ENCODE measurements around the gene OXSR1.
A peak's percentile ranks its signal among the peaks of the same experiment; 100 is the strongest.

OXSR1 gene

GRCh38 chr3:38141952-38142273, 23.4 kb upstream of the OXSR1 start:
- peaks cover 11% of the 10 kb centered on the region for H3K9me3 ChIP-seq (ENCODE audit: insufficient read depth, low read length)
- TF ChIP-seq EZH2phosphoT487 (IDR thresholded peaks at IDR 0.05; ENCODE audit: low read depth) (no peak), CTCF (IDR thresholded peaks at IDR 0.05; ENCODE audit: low read depth, low read length) (no peak)
- peaks cover 32% of the 10 kb centered on the region for H3K79me2 ChIP-seq (ENCODE audit: low read length)
- no peak overlapping the region for H3K4me3 ChIP-seq (ENCODE audit: low read length)
- no peak overlapping the region for H3K4me2 ChIP-seq (ENCODE audit: low read length)
- no peak overlapping the region for H3K27ac ChIP-seq (ENCODE audit: low read length)
- H3K9ac ChIP-seq (ENCODE audit: low read length): no peak overlapping the region
- no peak overlapping the region for H2AFZ ChIP-seq (ENCODE audit: low read depth, low read length)
- H3K36me3 ChIP-seq (replicated peaks; ENCODE audit: low read depth, low read length): peaks cover 43% of the 10 kb centered on the region
- peaks cover 35% of the 10 kb centered on the region for H3K4me1 ChIP-seq (ENCODE audit: low read length)
- no peaks in the 10 kb centered on the region for H3K27me3 ChIP-seq (ENCODE audit: low read depth, low read length)
- no peaks in the 10 kb centered on the region for H4K20me1 ChIP-seq (ENCODE audit: insufficient read depth, low read length)

DNA sequence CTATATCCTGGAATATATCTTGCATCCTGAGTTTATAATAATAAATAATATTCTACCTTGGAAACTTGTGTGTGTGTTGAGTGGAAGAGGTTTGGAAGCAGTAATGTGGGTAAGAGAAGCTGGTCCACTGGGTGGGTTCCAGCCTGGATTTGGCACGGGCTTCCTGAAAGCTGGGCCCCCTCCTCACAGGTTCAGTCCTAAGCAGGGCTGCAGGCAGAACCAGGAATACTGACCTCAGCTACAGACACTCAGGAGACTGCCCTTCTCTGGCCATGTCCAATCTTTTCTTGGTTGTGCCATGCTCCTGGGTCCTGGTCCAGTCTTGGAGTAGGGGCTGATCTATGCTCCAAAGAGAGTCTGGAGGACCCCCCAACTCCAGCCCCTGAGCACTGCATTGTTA, 22.4 kb upstream of the OXSR1 start:
- Histone ChIP-seq H2AFZ (ENCODE audit: low read depth, low read length) (no peak overlapping the region), H3K9me3 (ENCODE audit: insufficient read depth, low read length) (peaks cover 21% of the 10 kb centered on the region), H3K4me3 (ENCODE audit: low read length) (no peak overlapping the region), H3K4me1 (ENCODE audit: low read length) (peaks cover 36% of the 10 kb centered on the region), H3K9ac (ENCODE audit: low read length) (no peak overlapping the region), H3K36me3 (replicated peaks; ENCODE audit: low read depth, low read length) (peaks cover 43% of the 10 kb centered on the region), H3K27ac (ENCODE audit: low read length) (no peak overlapping the region), H3K79me2 (ENCODE audit: low read length) (peaks cover 29% of the 10 kb centered on the region), H4K20me1 (ENCODE audit: insufficient read depth, low read length) (no peaks in the 10 kb centered on the region), H3K27me3 (ENCODE audit: low read depth, low read length) (no peaks in the 10 kb centered on the region), H3K4me2 (ENCODE audit: low read length) (no peak overlapping the region)
- TF ChIP-seq CTCF (IDR thresholded peaks at IDR 0.05; ENCODE audit: low read depth, low read length) (no peak), EZH2phosphoT487 (IDR thresholded peaks at IDR 0.05; ENCODE audit: low read depth) (no peak)

DNA sequence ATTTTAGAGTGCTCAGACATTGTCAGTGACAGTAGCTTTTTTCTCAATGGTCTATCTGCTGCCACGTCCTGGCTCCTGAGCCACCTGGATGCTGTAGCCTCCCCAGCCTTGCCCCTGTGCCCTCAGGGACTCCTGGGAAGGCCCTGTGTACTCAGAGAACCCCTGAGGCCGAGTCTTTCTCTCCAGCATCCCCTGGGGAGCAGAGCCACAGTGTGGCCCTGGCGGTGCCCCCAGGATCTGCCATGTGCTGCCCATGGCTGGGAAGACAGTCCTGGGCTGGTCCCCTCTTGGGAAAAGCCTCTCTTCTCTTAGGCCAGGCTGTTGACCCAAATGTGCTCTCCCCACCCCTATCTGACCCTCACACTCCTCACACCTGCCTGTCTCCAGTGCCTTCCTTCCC, 21.8 kb upstream of the OXSR1 start:
- Histone ChIP-seq H3K4me3 (ENCODE audit: low read length) (peak overlapping the region; percentile 41), H3K4me1 (ENCODE audit: low read length) (peaks cover 37% of the 10 kb centered on the region), H3K4me2 (ENCODE audit: low read length) (peak overlapping the region; percentile 75), H3K36me3 (replicated peaks; ENCODE audit: low read depth, low read length) (peaks cover 43% of the 10 kb centered on the region), H3K27ac (ENCODE audit: low read length) (peak overlapping the region; percentile 22), H3K79me2 (ENCODE audit: low read length) (peaks cover 24% of the 10 kb centered on the region), H3K9me3 (ENCODE audit: insufficient read depth, low read length) (peaks cover 21% of the 10 kb centered on the region), H4K20me1 (ENCODE audit: insufficient read depth, low read length) (no peaks in the 10 kb centered on the region), H2AFZ (ENCODE audit: low read depth, low read length) (no peak overlapping the region), H3K9ac (ENCODE audit: low read length) (peak overlapping the region; percentile 12; the same call in 1 of the 2 replicates), H3K27me3 (ENCODE audit: low read depth, low read length) (no peaks in the 10 kb centered on the region)
- no peak for TF ChIP-seq EZH2phosphoT487 (IDR thresholded peaks at IDR 0.05; ENCODE audit: low read depth)

DNA sequence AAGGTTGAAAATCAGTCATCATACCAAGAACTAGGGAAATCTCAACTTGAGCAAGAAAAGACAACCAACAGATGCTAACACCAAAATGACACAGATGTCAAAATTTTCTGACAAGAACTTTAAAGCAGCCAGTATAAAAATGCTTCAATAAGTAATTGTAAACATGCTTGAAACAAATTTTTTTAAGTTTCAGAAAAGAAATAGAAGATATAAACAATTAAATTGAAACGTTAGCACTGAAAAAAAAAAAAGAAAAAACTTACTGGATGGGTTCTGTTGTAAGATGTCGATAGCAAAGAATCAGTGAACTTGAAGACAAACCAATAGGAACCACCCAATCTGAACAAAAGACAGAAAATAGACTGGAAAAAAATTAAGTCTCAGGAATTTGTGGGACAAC, 18.8 kb upstream of the OXSR1 start:
- Histone ChIP-seq H3K27ac (ENCODE audit: low read length) (no peak overlapping the region), H3K9ac (ENCODE audit: low read length) (no peak overlapping the region)

More for the DNA sequence above, 18.8 kb upstream of the OXSR1 start:
- no peak for TF ChIP-seq CTCF (IDR thresholded peaks at IDR 0.05; ENCODE audit: low read depth, low read length)
- TF ChIP-seq EZH2phosphoT487 (IDR thresholded peaks at IDR 0.05; ENCODE audit: low read depth): no peak
- Histone ChIP-seq H3K4me3 (ENCODE audit: low read length) (no peak overlapping the region), H2AFZ (ENCODE audit: low read depth, low read length) (no peak overlapping the region), H3K4me2 (ENCODE audit: low read length) (no peak overlapping the region), H3K4me1 (ENCODE audit: low read length) (peaks cover 53% of the 10 kb centered on the region), H3K79me2 (ENCODE audit: low read length) (no peaks in the 10 kb centered on the region), H3K36me3 (replicated peaks; ENCODE audit: low read depth, low read length) (peaks cover 24% of the 10 kb centered on the region), H4K20me1 (ENCODE audit: insufficient read depth, low read length) (no peaks in the 10 kb centered on the region), H3K9me3 (ENCODE audit: insufficient read depth, low read length) (peaks cover 21% of the 10 kb centered on the region), H3K27me3 (ENCODE audit: low read depth, low read length) (no peaks in the 10 kb centered on the region)
